HG03575 (cell line): ENCODE measurements around the gene MS4A12.
"Not testable (repeated sequence)": the region's sequence is repeated elsewhere in the genome, so short reads cannot be mapped to it uniquely, and the experiment has no call there.

Source experiments
- ATAC-seq: cut with Tn5 transposase; IDR thresholded peaks from one replicate; pipeline ENCODE4 v1.9.1; 2021; ENCODE audit not compliant: unreplicated experiment, insufficient number of reproducible peaks, low FRiP score; ENCODE audit errors: extremely low read depth

The MS4A12 gene

DNA sequence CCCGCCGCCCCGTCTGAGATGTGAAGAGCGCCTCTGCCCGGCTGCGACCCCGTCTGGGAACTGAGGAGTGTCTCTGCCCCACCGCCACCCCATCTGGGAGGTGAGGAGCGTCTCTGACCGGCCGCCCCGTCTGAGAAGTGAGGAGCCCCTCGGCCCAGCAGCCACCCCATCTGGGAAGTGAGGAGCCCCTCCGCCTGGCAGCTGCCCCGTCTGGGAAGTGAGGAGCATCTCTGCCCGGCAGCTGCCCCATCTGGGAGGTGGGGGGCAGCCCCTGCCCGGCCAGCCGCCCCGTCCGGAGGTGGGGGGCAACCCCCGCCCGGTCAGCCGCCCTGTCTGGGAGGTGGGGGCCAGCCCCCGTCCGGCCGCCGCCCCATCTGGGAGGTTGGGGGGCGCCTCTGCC, 17.6 kb downstream of the MS4A12 start:
- not testable (repeated sequence) for ATAC-seq

DNA sequence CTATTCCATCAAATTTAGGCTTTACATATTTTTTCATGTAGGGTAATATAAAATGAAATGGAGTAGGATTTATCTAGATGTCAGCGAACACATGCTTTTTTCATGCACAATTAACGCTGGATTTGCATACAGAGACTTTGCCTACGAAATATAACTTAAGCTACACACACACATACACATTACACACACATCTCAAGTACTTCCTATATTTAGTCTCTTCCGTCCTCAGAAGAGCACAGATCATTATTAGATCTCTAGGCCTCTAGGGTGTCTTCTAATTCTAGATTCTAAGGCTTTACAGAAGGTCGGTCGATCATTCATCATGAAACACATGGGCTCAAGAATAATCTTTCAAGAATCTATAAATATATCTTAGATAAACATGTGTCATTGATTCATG, 18.8 kb downstream of the MS4A12 start:
- no peak for ATAC-seq

DNA sequence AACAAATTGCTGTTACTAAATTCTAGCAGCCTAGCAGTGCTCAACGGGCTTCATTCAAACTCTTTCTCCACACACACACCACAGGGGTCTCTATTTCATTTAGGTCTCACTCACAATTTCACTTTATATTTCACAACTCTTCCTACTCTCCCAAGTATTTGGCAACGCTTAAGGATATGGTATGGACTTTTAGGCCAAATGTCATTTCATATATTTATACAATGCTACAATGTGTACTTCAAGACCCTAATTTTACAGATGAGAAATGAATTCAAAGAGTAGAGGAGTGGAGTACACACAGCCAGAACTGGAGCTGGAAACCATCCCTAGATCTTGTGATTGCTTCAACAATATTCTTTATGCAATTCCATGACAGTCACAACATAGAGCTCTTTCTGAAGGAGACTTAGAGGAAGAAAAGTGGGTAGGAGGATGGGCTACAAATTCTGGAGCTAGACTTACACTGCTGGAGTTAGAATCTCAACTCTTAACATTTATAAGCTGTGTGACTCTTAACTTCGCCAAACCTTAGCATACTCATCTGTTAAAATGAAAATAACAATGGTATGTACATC, 20.2 kb downstream of the MS4A12 start:
- no peak for ATAC-seq

DNA sequence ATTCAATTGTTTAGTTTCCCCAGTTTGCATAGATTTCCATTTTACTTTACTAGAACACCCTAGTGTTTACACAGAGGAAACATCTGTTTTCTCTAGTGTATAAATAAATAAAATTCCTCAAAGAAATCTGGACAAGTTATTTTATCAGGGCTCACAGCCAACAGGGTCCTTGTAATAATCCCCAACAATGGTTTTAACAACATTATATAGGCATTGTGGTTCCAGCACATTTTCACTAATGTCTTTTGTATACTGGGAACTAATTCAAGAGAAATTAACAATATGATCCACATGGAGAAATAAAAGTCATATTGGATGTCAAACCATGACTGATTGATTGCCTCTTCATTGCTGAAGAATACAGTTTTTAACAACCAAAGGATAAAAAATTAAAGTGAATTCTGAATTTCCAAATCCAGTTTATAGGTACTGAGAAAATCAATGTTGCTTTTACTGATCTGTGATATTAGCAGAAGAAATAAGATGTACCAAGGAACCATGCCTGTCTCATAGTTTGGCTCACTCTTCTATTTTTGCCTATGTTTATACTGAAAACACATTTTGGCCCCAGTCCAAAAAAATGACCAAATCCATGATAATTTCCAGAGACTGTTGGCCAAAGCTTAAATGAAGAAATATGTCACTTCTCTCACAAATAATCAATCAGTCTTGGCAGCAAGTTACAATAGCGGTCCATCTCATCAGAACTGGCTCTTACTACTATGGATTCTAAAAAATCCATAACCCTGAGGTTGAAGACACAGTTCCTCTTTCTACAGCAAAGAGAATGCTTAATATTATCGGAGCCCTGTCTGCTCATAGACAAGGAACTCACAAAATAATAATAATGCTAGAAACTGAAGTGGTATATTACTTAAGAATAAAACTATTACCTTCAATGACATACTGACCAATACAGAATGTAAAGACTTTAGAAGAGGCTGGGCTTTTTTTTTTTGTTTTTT, 21.2 kb downstream of the MS4A12 start:
- no peak for ATAC-seq

DNA sequence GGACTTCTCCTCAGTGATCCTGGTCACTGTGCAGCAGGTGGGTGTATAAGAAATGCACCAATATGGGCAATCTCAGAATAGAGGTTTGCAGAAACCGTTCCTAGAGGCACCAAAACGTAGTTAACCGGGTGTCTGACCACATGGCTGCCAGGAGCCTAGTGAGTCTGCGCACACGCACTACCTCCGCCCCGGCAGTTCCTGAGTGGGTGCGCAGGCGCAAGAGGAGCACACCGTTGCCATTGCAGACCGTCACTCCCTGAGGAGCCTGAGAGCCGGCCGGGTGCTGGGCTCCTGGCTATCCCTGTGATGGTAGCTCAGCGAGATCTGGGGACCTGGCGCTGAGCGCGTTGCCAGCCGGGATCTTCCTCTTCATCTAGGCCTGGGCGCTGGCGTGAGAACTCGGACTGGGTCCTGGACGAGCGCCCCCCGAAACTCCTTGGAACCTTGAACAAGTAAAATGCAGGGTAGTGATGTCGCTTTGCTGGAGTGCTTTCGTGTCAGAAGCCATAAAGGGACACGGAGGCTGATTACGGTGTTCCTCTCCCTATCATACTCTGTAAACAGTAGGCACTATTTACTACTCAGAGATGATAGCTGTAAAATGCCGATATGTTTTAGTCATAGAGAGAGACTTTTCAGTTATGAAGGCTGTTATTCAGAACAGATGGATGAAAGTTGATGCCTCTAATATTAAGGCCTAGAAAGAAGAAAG, 22.7 kb downstream of the MS4A12 start, which contains the start of gene MS4A13:
TSS of gene MS4A13 (plus strand) at position 249 of the 712 bp plus-strand sequence. CDS start 2,692 bp downstream, outside the sequence.
- ATAC-seq = no peak

DNA sequence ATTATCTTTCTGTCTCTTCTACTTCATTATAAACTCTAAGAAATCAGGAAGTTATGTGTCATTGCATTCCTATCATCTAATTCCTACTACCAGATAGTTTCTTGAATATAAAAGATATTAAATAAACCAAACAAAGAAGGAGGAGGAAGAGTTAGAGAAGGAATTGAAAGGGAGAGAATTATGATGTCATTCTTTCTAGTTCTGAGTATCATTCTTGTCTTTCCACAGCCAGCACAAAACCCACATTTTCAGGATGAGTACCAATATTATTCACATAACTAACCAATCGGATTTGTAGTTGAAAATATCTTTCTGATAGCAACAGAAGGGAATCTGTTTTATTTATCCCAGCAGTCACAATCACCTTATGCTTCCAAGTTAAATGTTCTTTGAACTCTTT, 35.9 kb downstream of the MS4A12 start:
- no peak for ATAC-seq

DNA sequence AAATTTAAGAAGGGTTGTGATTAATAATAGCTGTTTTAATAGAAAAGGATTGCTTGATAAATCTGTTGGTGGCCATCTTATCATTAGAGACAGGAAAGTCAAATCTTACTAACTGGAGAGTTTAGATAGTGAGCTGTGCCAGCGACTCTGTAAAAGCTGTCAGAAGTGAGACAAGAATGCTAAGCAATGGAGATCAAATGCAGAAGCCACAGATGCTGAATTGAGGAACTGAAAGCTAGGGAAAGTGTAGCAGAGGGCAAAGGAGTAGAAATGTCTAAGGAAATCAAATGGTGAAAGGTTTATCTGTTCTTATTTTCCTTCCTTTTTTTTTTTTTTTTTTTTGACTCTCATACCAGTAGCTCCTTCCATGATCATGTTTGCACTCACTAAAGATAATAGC, 36.4 kb downstream of the MS4A12 start:
- ATAC-seq = no peak

DNA sequence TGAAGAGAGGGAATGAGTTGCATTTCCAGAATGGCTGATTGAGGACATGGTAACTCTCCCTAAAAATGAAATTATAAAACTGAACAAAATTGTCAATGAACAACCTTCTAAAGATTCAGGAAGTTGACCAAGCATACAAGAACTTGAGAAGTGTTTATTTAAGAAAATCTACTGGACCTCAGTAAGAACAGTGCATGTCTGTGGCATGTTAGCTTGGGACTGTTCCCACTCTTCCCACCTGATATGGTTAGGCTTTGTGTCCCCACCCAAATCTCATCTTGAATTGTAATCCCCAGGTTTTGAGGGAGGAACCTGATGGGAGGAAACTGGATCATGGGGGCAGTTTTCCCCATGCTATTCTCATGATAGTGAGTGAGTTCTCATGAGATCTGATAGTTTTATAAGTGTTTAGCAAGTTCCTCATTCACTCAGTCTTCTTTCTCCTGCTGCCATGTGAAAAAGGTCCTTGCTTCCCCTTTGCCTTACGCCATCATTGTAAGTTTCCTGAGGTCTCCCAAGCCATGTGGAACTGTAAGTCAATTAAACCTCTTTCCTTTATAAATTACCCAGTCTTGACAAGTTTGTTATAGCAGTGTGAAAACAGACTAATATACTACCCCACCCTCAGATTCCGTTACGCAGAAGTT, 38.0 kb downstream of the MS4A12 start:
- no peak for ATAC-seq

DNA sequence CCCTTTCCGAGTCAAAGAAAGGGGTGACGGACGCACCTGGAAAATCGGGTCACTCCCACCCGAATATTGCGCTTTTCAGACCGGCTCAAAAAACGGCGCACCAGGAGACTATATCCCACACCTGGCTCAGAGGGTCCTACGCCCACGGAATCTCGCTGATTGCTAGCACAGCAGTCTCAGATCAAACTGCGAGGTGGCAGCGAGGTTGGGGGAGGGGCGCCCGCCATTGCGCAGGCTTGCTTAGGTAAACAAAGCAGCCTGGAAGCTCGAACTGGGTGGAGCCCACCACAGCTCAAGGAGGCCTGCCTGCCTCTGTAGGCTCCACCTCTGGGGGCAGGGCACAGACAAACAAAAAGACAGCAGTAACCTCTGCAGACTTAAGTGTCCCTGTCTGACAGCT, 39.8 kb downstream of the MS4A12 start:
- ATAC-seq = not testable (repeated sequence)

DNA sequence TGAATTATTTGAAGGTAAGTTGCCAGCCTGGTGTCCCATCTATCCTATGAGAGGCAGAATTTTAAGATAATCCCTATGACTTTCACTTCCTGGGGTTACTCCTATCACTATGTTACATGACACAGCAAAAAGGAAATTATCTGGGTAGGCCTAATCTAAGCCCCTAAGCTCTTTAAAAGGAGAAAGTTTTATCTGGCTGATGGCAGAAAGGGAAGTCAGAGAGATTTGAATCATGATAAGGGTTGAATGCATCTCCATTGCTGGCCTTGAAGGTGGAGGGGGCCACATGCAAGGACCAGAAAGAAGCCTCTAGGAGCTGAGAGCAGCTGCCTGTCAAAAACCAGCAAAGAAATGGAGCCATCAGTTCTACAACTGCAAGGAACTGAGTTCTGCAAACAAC, 46.0 kb downstream of the MS4A12 start:
- ATAC-seq = not testable (repeated sequence)

DNA sequence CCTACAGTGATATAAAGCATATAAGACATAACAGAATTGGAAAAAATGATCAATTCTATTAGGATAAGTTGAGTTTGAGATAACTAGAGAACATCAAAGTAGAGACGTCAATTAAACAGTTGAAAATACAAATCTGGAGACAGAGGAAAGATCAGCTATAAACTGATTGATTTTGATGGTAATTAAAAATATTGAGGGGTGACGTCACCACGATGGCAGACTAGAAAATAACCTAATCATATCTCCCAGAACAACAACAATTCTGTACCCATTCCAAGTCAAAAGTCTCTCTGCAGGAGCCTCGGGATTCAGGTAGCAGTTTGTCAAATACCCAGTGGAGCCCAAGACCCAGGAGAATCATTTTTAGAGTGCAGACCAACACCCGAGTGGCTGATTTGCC, 51.5 kb downstream of the MS4A12 start:
- ATAC-seq = no peak
